HepG2 (cell line): ENCODE data around the gene RBM26. TPM values are rescaled to one million over a fixed set of nuclear protein-coding genes. Genes with fewer than 3 reads are reported as not detected.
A peak's percentile ranks its signal among the peaks of the same experiment; 100 is the strongest.

Experiments used
- ARNT2 ChIP-seq: sonication (generic); formaldehyde crosslinking; IDR thresholded peaks from 2 replicates; pipeline ENCODE4 v1.8.0; 2022; ENCODE audit warnings: mild to moderate bottlenecking, low read depth, missing genetic modification reagents, moderate library complexity
- ATF2 ChIP-seq: sonication (generic); formaldehyde crosslinking; IDR thresholded peaks from 2 replicates; pipeline ENCODE4 v1.4.0; 2020; ENCODE audit warnings: missing genetic modification reagents
- ATRX ChIP-seq: sonication (generic); formaldehyde crosslinking; IDR thresholded peaks from 2 replicates; pipeline ENCODE4 v1.4.0; 2020; ENCODE audit warnings: missing genetic modification reagents, borderline replicate concordance
- FOSL1 ChIP-seq: sonication (generic); formaldehyde crosslinking; IDR thresholded peaks from 2 replicates; pipeline ENCODE4 v1.9.0; 2021; ENCODE audit warnings: missing genetic modification reagents, borderline replicate concordance
- FOXA1 ChIP-seq, 2 experiments: fragments of 450-650 bp in 1 of 2; sonication (generic) in 1 of 2; formaldehyde crosslinking in 1 of 2; IDR thresholded peaks; 2 replicates each; pipeline versions ENCODE4 v1.4.0 to v1.6.1; 2016 to 2020; ENCODE audit warnings: missing genetic modification reagents in 1 of 2
- FOXC1 ChIP-seq: sonication (generic); formaldehyde crosslinking; IDR thresholded peaks from 2 replicates; pipeline ENCODE4 v1.8.0; 2022; ENCODE audit warnings: mild to moderate bottlenecking, missing genetic modification reagents, borderline replicate concordance
- HINFP ChIP-seq: sonication (generic); formaldehyde crosslinking; IDR thresholded peaks from 2 replicates; pipeline ENCODE4 v1.4.0; 2020; ENCODE audit warnings: low read depth, mild to moderate bottlenecking, missing genetic modification reagents
- HNRNPK ChIP-seq: fragments of 200-400 bp; formaldehyde crosslinking; IDR thresholded peaks from 2 replicates; pipeline ENCODE4 v1.6.1; 2018; ENCODE audit warnings: low read length, low read depth, moderate library complexity, mild to moderate bottlenecking; ENCODE audit not compliant: poor library complexity, severe bottlenecking
- PAWR ChIP-seq: sonication (generic); formaldehyde crosslinking; IDR thresholded peaks from 2 replicates; pipeline ENCODE4 v1.4.0; 2020; ENCODE audit warnings: missing genetic modification reagents, mild to moderate bottlenecking, borderline replicate concordance
- PHB2 ChIP-seq: fragments of 450-650 bp; IDR thresholded peaks from 2 replicates; pipeline ENCODE4 v1.6.1; 2018; ENCODE audit not compliant: partially characterized antibody
- RARA ChIP-seq: IDR thresholded peaks from 2 replicates; pipeline ENCODE4 v1.6.1; 2016; ENCODE audit warnings: missing genetic modification reagents, missing compliant biosample characterization
- SOX6 ChIP-seq, 2 experiments: fragments of 450-650 bp in 1 of 2; sonication (generic) in 1 of 2; formaldehyde crosslinking in 1 of 2; IDR thresholded peaks; 2 replicates each; pipeline versions ENCODE4 v1.4.0 to v1.6.1; 2017 to 2020; ENCODE audit warnings: antibody characterized with exemption in 1 of 2, mild to moderate bottlenecking in 1 of 2, missing genetic modification reagents in 1 of 2
- SP1 ChIP-seq, 2 experiments: fragments of 450-650 bp in 1 of 2; sonication (generic) in 1 of 2; formaldehyde crosslinking in 1 of 2; IDR thresholded peaks; 2 replicates each; pipeline versions ENCODE4 v1.4.0 to v1.6.1; 2016 to 2020; ENCODE audit warnings: missing genetic modification reagents in 1 of 2
- SRSF1 ChIP-seq: fragments of 200-400 bp; formaldehyde crosslinking; optimal IDR thresholded peaks from 2 replicates; pipeline ENCODE3; 2017; ENCODE audit warnings: mild to moderate bottlenecking, low read depth, low read length, moderate library complexity
- ZBTB42 ChIP-seq: sonication (generic); formaldehyde crosslinking; IDR thresholded peaks from 2 replicates; pipeline ENCODE4 v1.5.0; 2020; ENCODE audit warnings: mild to moderate bottlenecking, missing genetic modification reagents
- ZBTB46 ChIP-seq: sonication (generic); formaldehyde crosslinking; IDR thresholded peaks from 2 replicates; pipeline ENCODE4 v1.4.0; 2020; ENCODE audit warnings: mild to moderate bottlenecking, missing genetic modification reagents, borderline replicate concordance
- ZEB1 ChIP-seq: IDR thresholded peaks from 2 replicates; pipeline ENCODE4 v1.6.1; 2012; ENCODE audit warnings: mild to moderate bottlenecking, low read depth, inconsistent platforms; ENCODE audit not compliant: insufficient replicate concordance
- ZNF10 ChIP-seq: sonication (generic); formaldehyde crosslinking; IDR thresholded peaks from 2 replicates; pipeline ENCODE4 v1.4.0; 2020; ENCODE audit warnings: mild to moderate bottlenecking, low read depth, missing genetic modification reagents, borderline replicate concordance
- ZNF292 ChIP-seq: sonication (generic); formaldehyde crosslinking; IDR thresholded peaks from 2 replicates; pipeline ENCODE4 v1.8.1; 2022; ENCODE audit warnings: mild to moderate bottlenecking, low read depth, missing genetic modification reagents, borderline replicate concordance
- ZNF317 ChIP-seq: sonication (generic); formaldehyde crosslinking; IDR thresholded peaks from 2 replicates; pipeline ENCODE4 v1.5.0; 2020; ENCODE audit warnings: mild to moderate bottlenecking, missing genetic modification reagents
- ZNF326 ChIP-seq: sonication (generic); formaldehyde crosslinking; IDR thresholded peaks from 2 replicates; pipeline ENCODE4 v1.4.0; 2020; ENCODE audit warnings: missing genetic modification reagents, borderline replicate concordance
- ZNF460 ChIP-seq: sonication (generic); formaldehyde crosslinking; IDR thresholded peaks from 2 replicates; pipeline ENCODE4 v1.5.1; 2020; ENCODE audit warnings: missing genetic modification reagents, mild to moderate bottlenecking, borderline replicate concordance
- ZNF562 ChIP-seq: sonication (generic); formaldehyde crosslinking; IDR thresholded peaks from 2 replicates; pipeline ENCODE4 v1.8.0; 2022; ENCODE audit warnings: missing genetic modification reagents, borderline replicate concordance
- ZNF766 ChIP-seq: sonication (generic); formaldehyde crosslinking; IDR thresholded peaks from 2 replicates; pipeline ENCODE4 v1.5.0; 2020; ENCODE audit warnings: missing genetic modification reagents, borderline replicate concordance
- polyA plus RNA-seq, 8 experiments: library from polyadenylated mRNA; depleted of rRNA in 3 of 8; stranded (reverse) in 7 of 8; unstranded in 1 of 8; fragments of >200 nt; fragmentation: Illumina TruSeq in 4 of 8; extraction: Trizol in 4 of 8; gene quantifications; 2 replicates each; pipeline versions ENCODE4 v1.2.1 to v1.2.3, GENCODE V29; 2011 to 2016; ENCODE audit warnings: low read depth in 4 of 8, missing spikeins in 1 of 8, mixed read lengths in 1 of 8; ENCODE audit not compliant: insufficient read depth in 1 of 8
- total RNA-seq, 5 experiments: library from RNA; depleted of rRNA; stranded (reverse); fragments of >200 nt; fragmentation: Illumina TruSeq; extraction: Trizol; gene quantifications; 2 replicates each; pipeline ENCODE4 v1.2.3, GENCODE V29; 2016; ENCODE audit warnings: low read depth in 1 of 5

RBM26 gene
- total and polyA plus RNA-seq, 2 of the 13 experiments (the other 11 are each of a cell fraction or from before 2014, with no cell fraction given) = 19.4 to 34.4 TPM

- TF ChIP-seq ZBTB42 (CRISPR knock-in tag) (no peak), ZNF317 (peak; percentile 61), ZNF10 (CRISPR knock-in tag) (no peak), ZNF292 (CRISPR knock-in tag) (peak; percentile 67; the same call in 1 of the 2 replicates), ZBTB46 (CRISPR knock-in tag) (no peak), SP1 (IDR thresholded peaks at IDR 0.05) (peak; percentile 77; the same call in 1 of the 2 replicates), SP1 (CRISPR knock-in tag; IDR thresholded peaks at IDR 0.05) (no peak), ZNF562 (CRISPR knock-in tag) (no peak), RARA (CRISPR knock-in tag) (peak; percentile 21; the same call in 1 of the 2 replicates), ARNT2 (peak; percentile 89), ZNF766 (CRISPR knock-in tag) (peak; percentile 53; the same call in 1 of the 2 replicates), PHB2 (no peak), FOXC1 (CRISPR knock-in tag) (peak; percentile 75; the same call in 1 of the 2 replicates), SOX6 (IDR thresholded peaks at IDR 0.05) (no peak), SOX6 (CRISPR knock-in tag; IDR thresholded peaks at IDR 0.05) (peak; percentile 49), HINFP (CRISPR knock-in tag) (0 out of 2 replicates have a peak, but pooled peaks have one; percentile 60), ZNF460 (CRISPR knock-in tag) (no peak), ZNF326 (CRISPR knock-in tag) (no peak), SRSF1 (no peak), ZEB1 (no peak), HNRNPK (no peak), PAWR (CRISPR knock-in tag) (no peak), ATF2 (CRISPR knock-in tag) (no peak), FOXA1 (IDR thresholded peaks at IDR 0.05) (no peak), FOXA1 (CRISPR knock-in tag; IDR thresholded peaks at IDR 0.05) (peak; percentile 19; the same call in 1 of the 2 replicates), ATRX (CRISPR knock-in tag) (no peak), FOSL1 (no peak)
These were observed at the start of gene RBM26 (continued) for GRCh38 chr13:79405831-79406596.
